IPS DF 6.9 (cell line): Measurements from ENCODE around the gene SIGLEC10.

Source experiments
- DNase-seq: peaks from one replicate; pipeline ENCODE4 v3.0.0-alpha.2; 2013; ENCODE audit warnings: low read depth, low spot score
- H3K27ac ChIP-seq: one replicate; pipeline ENCODE4 v1.5.1; 2013; ENCODE audit warnings: low read length, control low read depth
- H3K27me3 ChIP-seq: 2 replicates; pipeline ENCODE4 v1.6.1; 2013; ENCODE audit warnings: mild to moderate bottlenecking, low read length; ENCODE audit not compliant: control insufficient read depth, insufficient read depth
- H3K36me3 ChIP-seq: 2 replicates; pipeline ENCODE4 v1.6.1; 2013; ENCODE audit warnings: low read length; ENCODE audit not compliant: control insufficient read depth, insufficient read depth
- H3K4me1 ChIP-seq: 2 replicates; pipeline ENCODE4 v1.6.1; 2013; ENCODE audit warnings: low read length; ENCODE audit not compliant: control insufficient read depth, insufficient read depth
- H3K4me3 ChIP-seq: 2 replicates; pipeline ENCODE4 v1.5.1; 2013; ENCODE audit warnings: mild to moderate bottlenecking, low read length
- H3K9me3 ChIP-seq: 2 replicates; pipeline ENCODE4 v1.6.1; 2013; ENCODE audit warnings: low read length, inconsistent platforms; ENCODE audit not compliant: control insufficient read depth, insufficient read depth
- WGBS: extraction: QIAGEN DNeasy Blood & Tissue Kit; methylation state at CpG from one replicate; pipeline ENCODE4 v1.1.7; 2013; ENCODE audit warnings: mixed read lengths, missing lambda C conversion rate; ENCODE audit not compliant: insufficient read length, insufficient coverage; 5-methylcytosine and 5-hydroxymethylcytosine counted together

The SIGLEC10 gene

DNA sequence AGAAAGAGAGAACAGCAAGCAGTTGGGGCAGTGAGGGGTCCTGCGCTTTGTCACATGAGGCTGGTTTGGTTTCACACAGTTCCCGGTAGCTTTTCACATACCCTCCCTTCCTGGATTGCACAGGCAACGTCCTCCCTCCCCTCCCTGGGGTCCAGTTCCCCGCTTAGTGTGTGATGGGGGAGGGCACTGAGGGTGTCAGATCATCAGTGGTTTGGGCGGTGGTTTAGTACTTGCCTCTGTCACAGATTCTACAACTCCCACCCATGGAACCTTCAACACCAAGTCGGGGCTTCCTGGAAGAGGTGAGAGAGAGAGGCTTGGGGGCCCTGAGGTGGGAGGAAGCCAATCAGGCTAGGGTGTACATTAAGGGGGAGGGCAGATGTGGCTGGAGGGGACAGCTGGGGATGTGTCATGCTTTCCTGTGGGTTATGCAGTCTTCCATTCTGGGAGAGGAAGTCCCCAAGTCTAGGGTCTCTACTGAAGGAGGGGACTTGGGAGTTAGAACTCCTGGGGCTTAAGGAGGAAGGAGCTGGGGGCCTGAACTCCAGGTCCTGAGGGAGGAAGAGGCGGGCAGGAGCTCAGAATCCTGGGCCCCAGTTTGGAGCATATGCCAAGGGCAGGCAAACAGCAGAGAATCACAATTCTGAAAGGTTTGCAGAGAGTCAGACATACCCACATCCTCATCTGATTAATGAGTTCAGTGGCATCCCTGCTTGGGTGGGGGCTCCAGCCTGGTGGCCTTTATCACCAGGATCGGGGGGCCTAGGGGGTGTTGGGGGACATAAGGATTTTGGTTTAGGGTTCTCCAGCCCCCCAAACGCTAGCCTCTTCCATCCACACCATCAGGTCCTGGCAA, 44.6 kb downstream of the SIGLEC10 start, which contains the start of gene NKG7:
Gene NKG7 (minus strand): TSS at position 6 of the 856 bp plus-strand sequence. CDS start 119 bp downstream, outside the sequence.
- WGBS, result no CpG with 5 or more reads among the region's 9 CpGs
- no peak for DNase-seq
- Histone ChIP-seq H3K9me3 (no peaks in the 10 kb centered on the region), H3K27me3 (no peaks in the 10 kb centered on the region), H3K4me1 (peaks cover 6% of the 10 kb centered on the region), H3K36me3 (no peaks in the 10 kb centered on the region), H3K4me3 (no peak within 1 kb of the TSS), H3K27ac (no peak within 1 kb of the TSS)

- no peaks in the 10 kb centered on the region for H3K9me3 ChIP-seq
- no CpG with 5 or more reads among the region's 18 CpGs for WGBS
- no peak overlapping the region for H3K4me3 ChIP-seq
- no peaks in the 10 kb centered on the region for H3K27me3 ChIP-seq
- no peak for DNase-seq
- no peak overlapping the region for H3K27ac ChIP-seq
- H3K36me3 ChIP-seq, result no peaks in the 10 kb centered on the region
- peaks cover 6% of the 10 kb centered on the region for H3K4me1 ChIP-seq
Measured at GRCh38 chr19:51372021-51372648, 45.3 kb downstream of the SIGLEC10 start.

DNA sequence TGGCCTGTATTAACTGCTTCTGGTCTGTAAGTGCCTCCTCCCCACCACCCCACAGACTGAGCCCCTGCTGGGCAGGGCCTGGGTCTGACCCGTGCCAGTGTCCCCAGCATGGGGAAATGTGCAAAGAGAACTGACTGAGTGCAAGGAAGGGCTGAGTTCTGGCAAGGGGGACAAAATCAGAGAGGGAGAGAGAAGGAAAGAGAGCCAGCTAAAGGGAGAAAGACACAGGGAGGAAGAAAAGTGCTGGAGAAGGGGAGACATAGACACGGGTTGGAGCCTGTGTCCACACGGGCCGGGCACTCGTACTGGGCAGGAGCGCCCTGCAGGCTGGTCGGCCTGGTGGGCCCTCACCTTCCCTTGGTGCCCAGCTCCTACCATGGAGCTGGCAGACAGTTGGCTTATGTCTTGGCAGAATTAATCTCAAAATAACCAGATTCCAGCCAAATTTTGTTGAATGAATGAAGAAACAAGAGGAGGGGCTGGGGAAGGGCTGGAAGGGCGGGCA, 46.2 kb downstream of the SIGLEC10 start:
- no CpG with 5 or more reads among the region's 8 CpGs for WGBS
- no peaks in the 10 kb centered on the region for H3K36me3 ChIP-seq
- no peaks in the 10 kb centered on the region for H3K9me3 ChIP-seq

DNA sequence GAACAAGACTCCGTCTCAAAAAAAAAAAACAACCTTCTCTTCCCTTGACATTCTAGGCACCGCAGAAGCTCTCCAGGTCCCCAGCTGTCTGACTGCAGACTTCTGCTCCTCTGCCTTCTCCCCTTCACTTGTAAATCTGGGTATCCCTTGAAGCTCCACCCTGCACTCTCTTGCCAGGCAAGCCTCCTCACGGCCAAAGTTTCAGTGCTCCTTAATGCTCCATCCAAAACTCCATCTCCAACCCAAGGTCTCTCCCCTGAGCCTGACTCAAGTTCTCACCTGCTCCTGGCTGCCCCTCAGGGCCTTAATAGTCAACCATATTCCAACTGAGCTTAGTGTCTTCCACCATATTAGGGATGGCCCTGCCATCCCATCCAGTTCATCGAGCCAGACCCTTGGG, 47.2 kb downstream of the SIGLEC10 start:
- Histone ChIP-seq H3K36me3 (no peaks in the 10 kb centered on the region), H3K4me1 (peaks cover 6% of the 10 kb centered on the region), H3K27ac (no peak overlapping the region), H3K27me3 (no peaks in the 10 kb centered on the region), H3K4me3 (no peak overlapping the region), H3K9me3 (no peaks in the 10 kb centered on the region)
- DNase-seq, result no peak
- no CpG with 5 or more reads among the region's 4 CpGs for WGBS

More for the DNA sequence above, 46.2 kb downstream of the SIGLEC10 start:
- Histone ChIP-seq H3K27ac (no peak overlapping the region), H3K4me1 (peaks cover 6% of the 10 kb centered on the region), H3K4me3 (no peak overlapping the region), H3K27me3 (no peaks in the 10 kb centered on the region)
- no peak for DNase-seq

DNA sequence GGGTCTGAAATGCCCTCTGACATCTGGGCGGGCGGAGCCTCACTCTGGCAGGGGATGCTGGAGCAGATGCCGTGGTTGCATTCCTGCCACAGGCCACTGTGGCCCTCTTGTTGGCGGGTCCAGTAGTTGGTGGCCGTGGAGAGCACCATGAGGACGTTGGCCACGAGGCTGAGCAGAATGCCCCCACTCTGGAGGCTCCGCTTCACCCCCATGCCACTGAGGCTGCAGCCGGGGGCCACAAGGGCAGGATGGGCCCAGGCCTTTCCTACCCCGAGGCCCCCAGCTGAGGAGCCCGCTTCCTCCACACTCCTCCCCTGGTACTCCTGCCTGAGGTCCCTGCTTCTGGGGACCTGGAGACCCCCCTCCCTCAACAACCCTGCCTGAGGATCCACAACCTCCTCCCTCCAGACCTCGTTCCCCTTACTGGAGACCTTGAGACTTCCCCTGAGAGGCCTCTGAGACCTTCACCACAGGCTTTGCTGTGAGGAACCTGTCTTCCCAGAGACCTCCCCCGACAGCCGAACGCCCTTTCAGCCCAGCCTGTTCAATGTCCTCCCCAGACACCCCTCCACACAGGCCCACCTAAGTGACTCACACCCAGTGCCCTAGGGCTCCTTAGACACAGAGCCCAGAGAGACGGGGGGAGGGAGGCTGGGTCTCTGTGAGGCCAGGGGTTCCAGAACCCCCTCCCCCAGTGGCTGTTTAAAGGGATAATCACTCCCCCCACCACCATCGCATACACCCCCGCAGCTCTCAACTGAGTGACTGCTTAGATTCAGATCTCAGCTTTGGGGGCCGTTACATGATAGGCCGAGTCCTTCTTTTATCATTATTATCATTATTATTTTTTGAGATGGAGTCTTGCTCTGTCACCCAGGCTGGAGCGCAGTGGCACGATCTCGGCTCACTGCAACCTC, 48.8 kb downstream of the SIGLEC10 start, which contains the start of gene CLDND2:
Gene CLDND2 (minus strand): TSS at position 638 of the 917 bp plus-strand sequence. CDS start 426 bp downstream, at position 212.
- WGBS, result no CpG with 5 or more reads among the region's 23 CpGs
- Histone ChIP-seq H3K27ac (no peak within 1 kb of the TSS), H3K4me3 (peak within 1 kb of the TSS; percentile 55; the same call in 1 of the 2 replicates), H3K36me3 (no peaks in the 10 kb centered on the region), H3K27me3 (no peaks in the 10 kb centered on the region), H3K9me3 (no peaks in the 10 kb centered on the region), H3K4me1 (peaks cover 6% of the 10 kb centered on the region)
- DNase-seq, result no peak

DNA sequence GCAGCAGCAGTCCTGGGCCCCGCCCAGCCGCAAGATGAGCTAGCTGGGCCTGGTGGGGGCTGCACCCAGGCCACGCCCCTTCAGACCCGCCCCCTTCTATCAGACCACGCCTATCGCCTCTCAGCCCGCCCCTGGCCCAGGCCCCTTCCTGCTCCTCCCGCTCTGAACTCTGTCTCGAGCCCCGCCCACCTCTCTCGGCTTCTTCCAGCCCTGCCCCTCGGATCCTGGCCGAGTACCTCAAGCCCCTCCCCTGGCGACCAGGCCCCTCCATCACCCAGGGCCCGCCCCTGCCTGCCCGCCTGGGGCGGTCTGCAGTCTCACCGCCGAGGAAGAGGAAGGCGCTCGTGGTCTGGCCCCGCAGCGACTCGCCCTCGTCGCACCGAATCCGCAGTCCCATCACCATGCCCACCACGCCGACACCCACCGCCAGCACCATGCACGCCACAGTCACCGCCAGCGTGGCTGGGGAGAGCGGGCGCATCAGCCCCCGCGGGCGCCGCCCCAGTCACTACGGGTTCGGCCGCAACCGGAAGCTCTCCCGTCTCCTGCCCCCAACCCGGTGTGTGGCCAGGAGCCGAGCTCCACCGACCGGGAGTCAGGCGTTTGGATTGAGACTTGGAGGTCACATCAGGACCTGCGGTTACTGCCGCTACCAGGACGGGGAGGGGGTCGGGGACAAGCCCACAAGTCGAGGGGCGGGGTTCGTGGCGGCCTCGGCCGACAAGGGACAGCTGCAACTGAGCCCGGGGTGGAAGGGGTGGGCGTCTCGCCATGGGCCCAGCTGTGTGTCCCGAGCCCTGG, 49.7 kb downstream of the SIGLEC10 start:
- peaks cover 6% of the 10 kb centered on the region for H3K4me1 ChIP-seq
- no peak overlapping the region for H3K27ac ChIP-seq
- H3K36me3 ChIP-seq, result no peaks in the 10 kb centered on the region
- no peak for DNase-seq
- no peaks in the 10 kb centered on the region for H3K27me3 ChIP-seq
- no peaks in the 10 kb centered on the region for H3K9me3 ChIP-seq
- peak overlapping the region; percentile 72; the same call in 1 of the 2 replicates for H3K4me3 ChIP-seq
- WGBS, result no CpG with 5 or more reads among the region's 64 CpGs

DNA sequence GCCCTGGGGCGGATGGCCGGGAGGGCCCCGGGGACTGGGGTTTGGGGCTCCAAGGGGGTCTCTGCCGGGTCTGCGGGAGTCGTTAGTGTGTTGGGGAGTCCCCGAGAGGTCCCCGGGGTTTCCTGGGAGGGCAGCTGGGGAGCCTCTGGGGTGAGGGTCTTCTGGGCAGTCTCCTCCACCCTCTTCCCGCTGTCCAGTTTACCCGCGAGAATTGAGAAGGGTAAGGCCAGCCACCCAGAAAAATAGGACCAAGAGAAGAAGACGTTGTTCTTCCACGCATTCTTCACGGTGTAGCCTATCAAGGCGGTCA, 50.2 kb downstream of the SIGLEC10 start:
- WGBS, result no CpG with 5 or more reads among the region's 15 CpGs
- DNase-seq, result no peak
- Histone ChIP-seq H3K9me3 (no peaks in the 10 kb centered on the region), H3K4me1 (peaks cover 6% of the 10 kb centered on the region), H3K27me3 (no peaks in the 10 kb centered on the region), H3K4me3 (peak overlapping the region; percentile 72), H3K36me3 (no peaks in the 10 kb centered on the region), H3K27ac (no peak overlapping the region)

DNA sequence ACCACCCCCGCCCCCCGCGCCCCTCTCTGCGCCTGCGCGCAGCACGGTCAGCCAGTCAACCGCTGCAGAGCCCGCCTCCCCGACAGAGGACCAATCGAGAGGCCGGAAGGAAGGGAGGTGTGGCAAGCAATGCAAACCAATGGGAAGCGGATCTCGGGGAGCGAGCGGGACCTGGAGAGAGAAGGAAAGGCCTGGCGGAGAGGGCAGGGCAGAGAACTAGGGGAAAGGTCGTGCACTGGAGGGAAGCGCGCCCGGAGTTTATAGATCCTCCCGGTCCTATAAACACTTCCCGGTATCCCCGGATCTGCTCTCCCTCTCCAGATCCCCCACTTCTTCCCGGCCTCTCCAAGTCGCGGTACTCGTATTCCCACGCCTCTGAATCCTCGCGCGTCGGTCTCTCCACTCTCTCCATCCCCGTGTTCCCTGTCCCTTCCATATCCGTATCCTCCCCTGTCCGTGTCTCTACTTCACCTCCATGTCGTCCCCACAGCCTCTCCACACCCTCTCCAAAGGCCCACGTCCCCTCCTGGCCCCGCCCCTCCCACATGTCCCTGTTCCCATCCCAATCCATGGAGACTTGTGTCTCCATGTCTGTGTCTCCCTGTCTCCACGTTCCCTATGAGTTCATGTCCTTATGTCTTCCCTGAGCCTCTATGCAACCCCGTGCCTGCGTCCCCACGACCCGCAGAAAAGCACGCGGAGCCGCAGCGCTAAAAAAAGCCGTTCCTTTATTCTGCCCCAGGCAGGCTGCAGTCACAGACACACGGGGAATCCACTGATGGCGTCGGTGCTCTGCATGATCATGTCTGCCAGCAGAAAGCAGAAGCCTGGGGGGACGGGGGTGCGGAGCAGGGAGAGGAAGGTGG, 50.8 kb downstream of the SIGLEC10 start:
- WGBS, result no CpG with 5 or more reads among the region's 54 CpGs
- Histone ChIP-seq H3K36me3 (no peaks in the 10 kb centered on the region), H3K27ac (no peak overlapping the region), H3K9me3 (no peaks in the 10 kb centered on the region), H3K27me3 (no peaks in the 10 kb centered on the region), H3K4me1 (peaks cover 6% of the 10 kb centered on the region), H3K4me3 (peak overlapping the region; percentile 72)
- DNase-seq, result peak; percentile 94

DNA sequence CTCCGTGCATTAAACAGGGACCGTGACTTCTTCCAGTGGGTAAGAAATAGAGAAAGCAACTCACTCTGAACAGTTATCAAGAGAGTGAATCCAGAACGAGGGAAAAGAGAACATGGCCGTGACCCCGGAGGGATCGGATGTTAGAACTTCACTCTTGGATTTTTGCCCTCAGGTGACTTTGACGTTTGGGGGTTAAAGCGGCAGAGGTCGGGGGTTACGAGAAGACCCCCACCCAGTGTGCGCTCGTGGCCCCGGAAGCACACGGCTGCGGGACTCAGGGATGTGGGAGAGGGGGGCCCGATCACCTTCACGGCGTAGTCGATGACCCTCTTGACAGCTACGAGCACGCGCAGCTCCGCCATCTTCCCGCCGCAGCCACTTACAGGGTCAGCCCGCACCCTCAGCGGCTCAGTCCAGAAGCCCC, 51.5 kb downstream of the SIGLEC10 start, which contains the start of gene ETFB:
Gene ETFB (minus strand): TSS at position 424 of the 424 bp plus-strand sequence. CDS start 62 bp downstream, at position 362.
- Histone ChIP-seq H3K9me3 (no peaks in the 10 kb centered on the region), H3K36me3 (no peaks in the 10 kb centered on the region), H3K27me3 (no peaks in the 10 kb centered on the region), H3K27ac (no peak within 1 kb of the TSS), H3K4me1 (peaks cover 6% of the 10 kb centered on the region), H3K4me3 (peak within 1 kb of the TSS; percentile 72)
- no peak for DNase-seq
- WGBS, result no CpG with 5 or more reads among the region's 27 CpGs
